ENCODE measurements around the gene LRP10.

GRCh38 chr14:22890416-22890815 is 18.9 kb downstream of the LRP10 start:
- TF ChIP-seq EZH2 (IDR thresholded peaks at IDR 0.05; ENCODE audit: insufficient read depth, poor library complexity, severe bottlenecking): no peak
- TF ChIP-seq EZH2phosphoT487 (IDR thresholded peaks at IDR 0.05; ENCODE audit: insufficient read depth, low read depth): no peak
